HepG2 (cell line): ENCODE measurements around the gene DNMT3L. TPM values are rescaled to one million over a fixed set of nuclear protein-coding genes. Genes with fewer than 3 reads are reported as not detected.

Experiments used
- ZNF234 ChIP-seq: sonication (generic); formaldehyde crosslinking; conservative IDR thresholded peaks from 2 replicates; pipeline ENCODE4 v1.5.1; 2020; ENCODE audit warnings: mild to moderate bottlenecking, missing genetic modification reagents
- polyA plus RNA-seq, 8 experiments: library from polyadenylated mRNA; depleted of rRNA in 3 of 8; stranded (reverse) in 7 of 8; unstranded in 1 of 8; fragments of >200 nt; fragmentation: Illumina TruSeq in 4 of 8; extraction: Trizol in 4 of 8; gene quantifications; 2 replicates each; pipeline versions ENCODE4 v1.2.1 to v1.2.3, GENCODE V29; 2011 to 2016; ENCODE audit warnings: low read depth in 4 of 8, missing spikeins in 1 of 8, mixed read lengths in 1 of 8; ENCODE audit not compliant: insufficient read depth in 1 of 8
- total RNA-seq, 5 experiments: library from RNA; depleted of rRNA; stranded (reverse); fragments of >200 nt; fragmentation: Illumina TruSeq; extraction: Trizol; gene quantifications; 2 replicates each; pipeline ENCODE4 v1.2.3, GENCODE V29; 2016; ENCODE audit warnings: low read depth in 1 of 5
- TF ChIP-seq, protein P1 (sequence below): sonication (generic); formaldehyde crosslinking; IDR thresholded peaks from 2 replicates; pipeline ENCODE4 v1.5.0; 2020; ENCODE audit warnings: missing genetic modification reagents
- TF ChIP-seq, protein P2 (sequence below): sonication (generic); formaldehyde crosslinking; IDR thresholded peaks from 2 replicates; pipeline ENCODE4 v1.9.0; 2021; ENCODE audit warnings: missing genetic modification reagents, borderline replicate concordance
- TF ChIP-seq, protein P3 (sequence below): sonication (generic); formaldehyde crosslinking; conservative IDR thresholded peaks from 2 replicates; pipeline ENCODE4 v1.5.0; 2020; ENCODE audit warnings: missing genetic modification reagents
- TF ChIP-seq, protein P4 (sequence below), 2 experiments: sonication (generic) in 1 of 2; formaldehyde crosslinking in 1 of 2; IDR thresholded peaks; 2 replicates each; pipeline versions ENCODE4 v1.4.0 to v1.6.1; 2018 to 2020; ENCODE audit warnings: missing genetic modification reagents in 2 of 2, borderline replicate concordance in 1 of 2, low read depth in 1 of 2, mild to moderate bottlenecking in 1 of 2, missing biosample characterization in 1 of 2
- TF ChIP-seq, protein P5 (sequence below): sonication (generic); formaldehyde crosslinking; IDR thresholded peaks from one replicate; pipeline ENCODE4 v1.5.1; 2020; ENCODE audit warnings: mild to moderate bottlenecking, missing genetic modification reagents; ENCODE audit errors: not compliant biosample characterization
- TF ChIP-seq, protein P6 (sequence below): sonication (generic); formaldehyde crosslinking; conservative IDR thresholded peaks from 2 replicates; pipeline ENCODE4 v1.8.0; 2022; ENCODE audit warnings: mild to moderate bottlenecking, moderate library complexity, missing genetic modification reagents

DNMT3L gene
- total and polyA plus RNA-seq, 2 of the 13 experiments (the other 11 are each of a cell fraction or from before 2014, with no cell fraction given), result 0.75 to 1.7 TPM

DNA sequence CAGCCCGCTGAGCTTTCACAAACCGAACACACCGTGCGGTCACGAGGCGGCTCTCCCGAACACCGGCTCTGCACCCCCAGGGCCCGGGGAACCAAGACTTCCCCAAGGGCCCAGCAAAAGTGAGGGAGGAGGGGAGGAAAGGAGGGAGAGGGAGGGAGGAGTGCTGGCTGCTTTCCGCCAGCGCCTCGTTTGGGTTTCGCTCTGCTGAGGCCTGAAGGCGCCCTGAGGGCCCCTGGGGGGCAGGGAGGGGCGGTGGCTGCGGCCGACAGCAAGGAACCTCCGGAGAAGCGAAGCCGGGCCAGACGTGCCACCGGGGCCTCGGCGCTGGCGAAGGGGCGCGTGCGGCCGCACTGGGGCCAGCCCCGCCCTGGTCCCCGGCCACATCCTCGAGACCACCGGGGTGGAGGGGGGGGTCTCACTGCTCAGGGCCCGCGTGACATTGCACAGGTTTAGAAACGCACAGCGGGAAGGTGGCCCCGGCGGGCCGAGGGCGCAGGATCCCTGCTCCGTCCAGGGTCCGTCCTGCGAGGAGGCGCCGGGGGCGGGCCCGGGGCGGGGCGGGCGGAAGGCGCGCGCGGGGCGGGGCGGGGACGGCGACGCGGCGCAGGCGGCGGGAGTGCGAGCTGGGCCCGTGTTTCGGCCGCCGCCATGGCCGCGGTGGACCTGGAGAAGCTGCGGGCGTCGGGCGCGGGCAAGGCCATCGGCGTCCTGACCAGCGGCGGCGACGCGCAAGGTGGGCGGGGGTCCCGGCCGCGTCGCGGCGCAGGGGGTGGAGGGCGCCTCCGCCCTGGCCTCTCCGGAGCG, 38.0 kb upstream of the DNMT3L start, which contains the start of gene PFKL (continued):
- TF ChIP-seq, protein P1, sequence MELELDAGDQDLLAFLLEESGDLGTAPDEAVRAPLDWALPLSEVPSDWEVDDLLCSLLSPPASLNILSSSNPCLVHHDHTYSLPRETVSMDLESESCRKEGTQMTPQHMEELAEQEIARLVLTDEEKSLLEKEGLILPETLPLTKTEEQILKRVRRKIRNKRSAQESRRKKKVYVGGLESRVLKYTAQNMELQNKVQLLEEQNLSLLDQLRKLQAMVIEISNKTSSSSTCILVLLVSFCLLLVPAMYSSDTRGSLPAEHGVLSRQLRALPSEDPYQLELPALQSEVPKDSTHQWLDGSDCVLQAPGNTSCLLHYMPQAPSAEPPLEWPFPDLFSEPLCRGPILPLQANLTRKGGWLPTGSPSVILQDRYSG (CRISPR knock-in tag), result no peak
- TF ChIP-seq, protein P2, sequence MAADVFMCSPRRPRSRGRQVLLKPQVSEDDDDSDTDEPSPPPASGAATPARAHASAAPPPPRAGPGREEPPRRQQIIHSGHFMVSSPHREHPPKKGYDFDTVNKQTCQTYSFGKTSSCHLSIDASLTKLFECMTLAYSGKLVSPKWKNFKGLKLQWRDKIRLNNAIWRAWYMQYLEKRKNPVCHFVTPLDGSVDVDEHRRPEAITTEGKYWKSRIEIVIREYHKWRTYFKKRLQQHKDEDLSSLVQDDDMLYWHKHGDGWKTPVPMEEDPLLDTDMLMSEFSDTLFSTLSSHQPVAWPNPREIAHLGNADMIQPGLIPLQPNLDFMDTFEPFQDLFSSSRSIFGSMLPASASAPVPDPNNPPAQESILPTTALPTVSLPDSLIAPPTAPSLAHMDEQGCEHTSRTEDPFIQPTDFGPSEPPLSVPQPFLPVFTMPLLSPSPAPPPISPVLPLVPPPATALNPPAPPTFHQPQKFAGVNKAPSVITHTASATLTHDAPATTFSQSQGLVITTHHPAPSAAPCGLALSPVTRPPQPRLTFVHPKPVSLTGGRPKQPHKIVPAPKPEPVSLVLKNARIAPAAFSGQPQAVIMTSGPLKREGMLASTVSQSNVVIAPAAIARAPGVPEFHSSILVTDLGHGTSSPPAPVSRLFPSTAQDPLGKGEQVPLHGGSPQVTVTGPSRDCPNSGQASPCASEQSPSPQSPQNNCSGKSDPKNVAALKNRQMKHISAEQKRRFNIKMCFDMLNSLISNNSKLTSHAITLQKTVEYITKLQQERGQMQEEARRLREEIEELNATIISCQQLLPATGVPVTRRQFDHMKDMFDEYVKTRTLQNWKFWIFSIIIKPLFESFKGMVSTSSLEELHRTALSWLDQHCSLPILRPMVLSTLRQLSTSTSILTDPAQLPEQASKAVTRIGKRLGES (CRISPR knock-in tag), result no peak
- TF ChIP-seq, protein P3, sequence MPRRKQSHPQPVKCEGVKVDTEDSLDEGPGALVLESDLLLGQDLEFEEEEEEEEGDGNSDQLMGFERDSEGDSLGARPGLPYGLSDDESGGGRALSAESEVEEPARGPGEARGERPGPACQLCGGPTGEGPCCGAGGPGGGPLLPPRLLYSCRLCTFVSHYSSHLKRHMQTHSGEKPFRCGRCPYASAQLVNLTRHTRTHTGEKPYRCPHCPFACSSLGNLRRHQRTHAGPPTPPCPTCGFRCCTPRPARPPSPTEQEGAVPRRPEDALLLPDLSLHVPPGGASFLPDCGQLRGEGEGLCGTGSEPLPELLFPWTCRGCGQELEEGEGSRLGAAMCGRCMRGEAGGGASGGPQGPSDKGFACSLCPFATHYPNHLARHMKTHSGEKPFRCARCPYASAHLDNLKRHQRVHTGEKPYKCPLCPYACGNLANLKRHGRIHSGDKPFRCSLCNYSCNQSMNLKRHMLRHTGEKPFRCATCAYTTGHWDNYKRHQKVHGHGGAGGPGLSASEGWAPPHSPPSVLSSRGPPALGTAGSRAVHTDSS (CRISPR knock-in tag), result no peak
- TF ChIP-seq, protein P4, sequence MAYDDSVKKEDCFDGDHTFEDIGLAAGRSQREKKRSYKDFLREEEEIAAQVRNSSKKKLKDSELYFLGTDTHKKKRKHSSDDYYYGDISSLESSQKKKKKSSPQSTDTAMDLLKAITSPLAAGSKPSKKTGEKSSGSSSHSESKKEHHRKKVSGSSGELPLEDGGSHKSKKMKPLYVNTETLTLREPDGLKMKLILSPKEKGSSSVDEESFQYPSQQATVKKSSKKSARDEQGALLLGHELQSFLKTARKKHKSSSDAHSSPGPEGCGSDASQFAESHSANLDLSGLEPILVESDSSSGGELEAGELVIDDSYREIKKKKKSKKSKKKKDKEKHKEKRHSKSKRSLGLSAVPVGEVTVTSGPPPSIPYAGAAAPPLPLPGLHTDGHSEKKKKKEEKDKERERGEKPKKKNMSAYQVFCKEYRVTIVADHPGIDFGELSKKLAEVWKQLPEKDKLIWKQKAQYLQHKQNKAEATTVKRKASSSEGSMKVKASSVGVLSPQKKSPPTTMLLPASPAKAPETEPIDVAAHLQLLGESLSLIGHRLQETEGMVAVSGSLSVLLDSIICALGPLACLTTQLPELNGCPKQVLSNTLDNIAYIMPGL (CRISPR knock-in tag; IDR thresholded peaks at IDR 0.05; ENCODE audit: borderline replicate concordance in 1 of 2, low read depth in 1 of 2), result peak in 1 of 2 experiments; percentile 34; a peak in 2 of 4 replicates
- 0 out of 2 replicates have a peak, but pooled peaks have one; percentile 57 for TF ChIP-seq ZNF234 (CRISPR knock-in tag)
- TF ChIP-seq, protein P5, sequence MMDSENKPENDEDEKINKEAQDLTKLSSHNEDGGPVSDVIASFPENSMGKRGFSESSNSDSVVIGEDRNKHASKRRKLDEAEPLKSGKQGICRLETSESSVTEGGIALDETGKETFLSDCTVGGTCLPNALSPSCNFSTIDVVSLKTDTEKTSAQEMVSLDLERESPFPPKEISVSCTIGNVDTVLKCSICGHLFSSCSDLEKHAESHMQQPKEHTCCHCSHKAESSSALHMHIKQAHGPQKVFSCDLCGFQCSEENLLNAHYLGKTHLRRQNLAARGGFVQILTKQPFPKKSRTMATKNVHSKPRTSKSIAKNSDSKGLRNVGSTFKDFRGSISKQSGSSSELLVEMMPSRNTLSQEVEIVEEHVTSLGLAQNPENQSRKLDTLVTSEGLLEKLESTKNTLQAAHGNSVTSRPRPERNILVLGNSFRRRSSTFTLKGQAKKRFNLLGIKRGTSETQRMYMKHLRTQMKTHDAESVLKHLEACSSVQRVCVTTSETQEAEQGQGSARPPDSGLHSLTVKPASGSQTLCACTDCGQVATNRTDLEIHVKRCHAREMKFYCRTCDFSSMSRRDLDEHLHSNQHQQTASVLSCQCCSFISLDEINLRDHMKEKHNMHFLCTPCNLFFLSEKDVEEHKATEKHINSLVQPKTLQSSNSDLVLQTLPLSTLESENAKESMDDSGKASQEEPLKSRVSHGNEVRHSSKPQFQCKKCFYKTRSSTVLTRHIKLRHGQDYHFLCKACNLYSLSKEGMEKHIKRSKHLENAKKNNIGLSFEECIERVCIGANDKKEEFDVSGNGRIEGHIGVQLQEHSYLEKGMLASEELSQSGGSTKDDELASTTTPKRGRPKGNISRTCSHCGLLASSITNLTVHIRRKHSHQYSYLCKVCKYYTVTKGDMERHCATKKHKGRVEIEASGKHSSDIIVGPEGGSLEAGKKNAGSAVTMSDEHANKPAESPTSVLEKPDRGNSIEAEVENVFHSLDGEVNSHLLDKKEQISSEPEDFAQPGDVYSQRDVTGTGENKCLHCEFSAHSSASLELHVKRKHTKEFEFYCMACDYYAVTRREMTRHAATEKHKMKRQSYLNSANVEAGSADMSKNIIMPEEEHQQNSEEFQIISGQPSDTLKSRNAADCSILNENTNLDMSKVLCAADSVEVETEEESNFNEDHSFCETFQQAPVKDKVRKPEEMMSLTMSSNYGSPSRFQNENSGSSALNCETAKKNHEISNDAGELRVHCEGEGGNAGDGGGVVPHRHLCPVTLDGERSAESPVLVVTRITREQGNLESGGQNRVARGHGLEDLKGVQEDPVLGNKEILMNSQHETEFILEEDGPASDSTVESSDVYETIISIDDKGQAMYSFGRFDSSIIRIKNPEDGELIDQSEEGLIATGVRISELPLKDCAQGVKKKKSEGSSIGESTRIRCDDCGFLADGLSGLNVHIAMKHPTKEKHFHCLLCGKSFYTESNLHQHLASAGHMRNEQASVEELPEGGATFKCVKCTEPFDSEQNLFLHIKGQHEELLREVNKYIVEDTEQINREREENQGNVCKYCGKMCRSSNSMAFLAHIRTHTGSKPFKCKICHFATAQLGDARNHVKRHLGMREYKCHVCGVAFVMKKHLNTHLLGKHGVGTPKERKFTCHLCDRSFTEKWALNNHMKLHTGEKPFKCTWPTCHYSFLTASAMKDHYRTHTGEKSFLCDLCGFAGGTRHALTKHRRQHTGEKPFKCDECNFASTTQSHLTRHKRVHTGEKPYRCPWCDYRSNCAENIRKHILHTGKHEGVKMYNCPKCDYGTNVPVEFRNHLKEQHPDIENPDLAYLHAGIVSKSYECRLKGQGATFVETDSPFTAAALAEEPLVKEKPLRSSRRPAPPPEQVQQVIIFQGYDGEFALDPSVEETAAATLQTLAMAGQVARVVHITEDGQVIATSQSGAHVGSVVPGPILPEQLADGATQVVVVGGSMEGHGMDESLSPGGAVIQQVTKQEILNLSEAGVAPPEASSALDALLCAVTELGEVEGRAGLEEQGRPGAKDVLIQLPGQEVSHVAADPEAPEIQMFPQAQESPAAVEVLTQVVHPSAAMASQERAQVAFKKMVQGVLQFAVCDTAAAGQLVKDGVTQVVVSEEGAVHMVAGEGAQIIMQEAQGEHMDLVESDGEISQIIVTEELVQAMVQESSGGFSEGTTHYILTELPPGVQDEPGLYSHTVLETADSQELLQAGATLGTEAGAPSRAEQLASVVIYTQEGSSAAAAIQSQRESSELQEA (CRISPR knock-in tag), result peak; percentile 62
- TF ChIP-seq, protein P6, sequence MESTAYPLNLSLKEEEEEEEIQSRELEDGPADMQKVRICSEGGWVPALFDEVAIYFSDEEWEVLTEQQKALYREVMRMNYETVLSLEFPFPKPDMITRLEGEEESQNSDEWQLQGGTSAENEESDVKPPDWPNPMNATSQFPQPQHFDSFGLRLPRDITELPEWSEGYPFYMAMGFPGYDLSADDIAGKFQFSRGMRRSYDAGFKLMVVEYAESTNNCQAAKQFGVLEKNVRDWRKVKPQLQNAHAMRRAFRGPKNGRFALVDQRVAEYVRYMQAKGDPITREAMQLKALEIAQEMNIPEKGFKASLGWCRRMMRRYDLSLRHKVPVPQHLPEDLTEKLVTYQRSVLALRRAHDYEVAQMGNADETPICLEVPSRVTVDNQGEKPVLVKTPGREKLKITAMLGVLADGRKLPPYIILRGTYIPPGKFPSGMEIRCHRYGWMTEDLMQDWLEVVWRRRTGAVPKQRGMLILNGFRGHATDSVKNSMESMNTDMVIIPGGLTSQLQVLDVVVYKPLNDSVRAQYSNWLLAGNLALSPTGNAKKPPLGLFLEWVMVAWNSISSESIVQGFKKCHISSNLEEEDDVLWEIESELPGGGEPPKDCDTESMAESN (CRISPR knock-in tag), result peak; percentile 73
